Endothelial cell of umbilical vein (primary cell): ENCODE measurements around the gene CIB2. TPM values are rescaled to one million over a fixed set of nuclear protein-coding genes. Genes with fewer than 3 reads are reported as not detected.

Source experiments
- BruUV-seq: library from RNA; stranded (reverse); fragments of 400-500 nt; replicated peaks from 2 replicates; lab custom pipeline; 2021; lab: Mats Ljungman, UMichigan
- CTCF ChIA-PET: fragments of 300-600, 350-600 bp; sonication (Branson Sonifier 250); formaldehyde crosslinking; loops from one replicate; lab custom pipeline; 2021; ENCODE audit warnings: antibody characterized with exemption, inconsistent platforms; lab: Charles Lee
- POLR2A ChIA-PET: fragments of 300-600, 350-600 bp; sonication (Branson Sonifier 250); formaldehyde crosslinking; loops from one replicate; lab custom pipeline; 2021; ENCODE audit warnings: antibody characterized with exemption, inconsistent platforms; lab: Charles Lee
- DNase-seq: peaks from one replicate; pipeline ENCODE4 v3.0.0-alpha.2; 2011; ENCODE audit warnings: low read depth, low spot score
- FAIRE-seq: peaks from 2 replicates; lab custom pipeline; 2011; peaks lifted over from hg19 to GRCh38; lab: Jason Lieb, UNC
- H2AFZ ChIP-seq: 2 replicates; pipeline ENCODE4 v1.6.0; 2012; ENCODE audit warnings: low read depth, low read length, control low read depth, inconsistent platforms
- H3K27ac ChIP-seq: 2 replicates; pipeline ENCODE4 v1.5.1; 2011; ENCODE audit warnings: low read depth, mild to moderate bottlenecking, control low read depth, low read length, moderate library complexity; ENCODE audit not compliant: insufficient read depth
- H3K27me3 ChIP-seq, 2 experiments: 2 replicates each; pipeline versions ENCODE4 v1.6.0 to v1.6.1; 2011; ENCODE audit warnings: low read length in 2 of 2, mixed read lengths in 1 of 2; ENCODE audit not compliant: control insufficient read depth in 2 of 2, insufficient read depth in 2 of 2
- H3K36me3 ChIP-seq, 2 experiments: 2 replicates in 1 of 2; 3 replicates in 1 of 2; pipeline ENCODE4 v1.5.1; 2011; ENCODE audit warnings: low read length in 2 of 2, mild to moderate bottlenecking in 1 of 2, moderate library complexity in 1 of 2; ENCODE audit not compliant: control insufficient read depth in 2 of 2, insufficient read depth in 2 of 2; ENCODE audit errors: extremely low read depth in 1 of 2
- H3K4me1 ChIP-seq: 3 replicates; pipeline ENCODE4 v1.5.1; 2011; ENCODE audit warnings: mild to moderate bottlenecking, low read length; ENCODE audit not compliant: control insufficient read depth, insufficient read depth; ENCODE audit errors: extremely low read depth
- H3K4me2 ChIP-seq: 2 replicates; pipeline ENCODE4 v1.6.1; 2011; ENCODE audit warnings: low read length, control low read depth, mixed read lengths; ENCODE audit not compliant: insufficient read depth
- H3K4me3 ChIP-seq, 3 experiments: fragments of 200-600 bp in 1 of 3; sonication (generic), shearing (Covaris generic) in 1 of 3; replicated peaks in 1 of 3; 2 replicates each; pipeline ENCODE4 v1.5.1; 2011 to 2016; ENCODE audit warnings: control low read depth in 3 of 3, low read length in 3 of 3, mild to moderate bottlenecking in 2 of 3, inconsistent platforms in 1 of 3, low read depth in 1 of 3, moderate library complexity in 1 of 3; ENCODE audit not compliant: insufficient read depth in 1 of 3
- H3K79me2 ChIP-seq: 2 replicates; pipeline ENCODE4 v1.6.0; 2012; ENCODE audit warnings: low read length, inconsistent platforms; ENCODE audit not compliant: control insufficient read depth, insufficient read depth
- H3K9ac ChIP-seq: replicated peaks from 2 replicates; pipeline ENCODE3; 2011; ENCODE audit warnings: low read length, control low read depth; ENCODE audit not compliant: insufficient read depth; ENCODE audit errors: extremely low read depth
- H3K9me1 ChIP-seq: replicated peaks from 3 replicates; pipeline ENCODE4 v1.6.0; 2011; ENCODE audit warnings: mild to moderate bottlenecking, low read length; ENCODE audit not compliant: control insufficient read depth, insufficient read depth; ENCODE audit errors: extremely low read depth
- H3K9me3 ChIP-seq: replicated peaks from 2 replicates; pipeline ENCODE4 v1.5.1; 2012; ENCODE audit warnings: low read length, inconsistent platforms; ENCODE audit not compliant: control insufficient read depth, insufficient read depth
- H4K20me1 ChIP-seq: replicated peaks from 2 replicates; pipeline ENCODE3; 2011; ENCODE audit warnings: mild to moderate bottlenecking, low read length; ENCODE audit not compliant: control insufficient read depth, insufficient read depth; ENCODE audit errors: extremely low read depth
- CTCF ChIP-seq, 2 donors: IDR thresholded peaks; 1 replicate in 1 of 2; 2 replicates in 1 of 2; pipeline ENCODE4 v1.5.1; 2011; ENCODE audit warnings: low read length in 2 of 2, mild to moderate bottlenecking in 2 of 2, moderate library complexity in 2 of 2, control low read depth in 1 of 2, inconsistent platforms in 1 of 2, low read depth in 1 of 2; ENCODE audit not compliant: insufficient read depth in 1 of 2; ENCODE audit errors: extremely low read depth in 1 of 2
- EZH2 ChIP-seq: IDR thresholded peaks from 2 replicates; pipeline ENCODE4 v1.6.1; 2012; ENCODE audit warnings: borderline replicate concordance, low read depth, mild to moderate bottlenecking, moderate library complexity, low read length, inconsistent platforms; ENCODE audit not compliant: severe bottlenecking
- FOS ChIP-seq: IDR thresholded peaks from 2 replicates; pipeline ENCODE4 v1.6.1; 2011; ENCODE audit warnings: mild to moderate bottlenecking, low read length, moderate library complexity, borderline replicate concordance; ENCODE audit not compliant: insufficient read depth
- GATA2 ChIP-seq: IDR thresholded peaks from 2 replicates; pipeline ENCODE4 v1.7.0; 2011; ENCODE audit warnings: low read depth, mild to moderate bottlenecking, moderate library complexity, mixed read lengths, low read length; ENCODE audit not compliant: insufficient read length, insufficient read depth
- JUN ChIP-seq: IDR thresholded peaks from 2 replicates; pipeline ENCODE4 v1.6.1; 2011; ENCODE audit warnings: borderline replicate concordance, low read depth; ENCODE audit not compliant: insufficient read length, insufficient read depth
- MAX ChIP-seq: IDR thresholded peaks from 2 replicates; pipeline ENCODE4 v1.6.1; 2011; ENCODE audit not compliant: insufficient read depth, insufficient read length
- MYC ChIP-seq: IDR thresholded peaks from one replicate; pipeline ENCODE4 v1.6.1; 2011; ENCODE audit warnings: mild to moderate bottlenecking, low read depth, low read length
- POLR2A ChIP-seq: IDR thresholded peaks from 2 replicates; pipeline ENCODE4 v1.6.1; 2012; ENCODE audit warnings: low read depth, mild to moderate bottlenecking, control low read depth, low read length
- POLR2AphosphoS5 ChIP-seq: IDR thresholded peaks from 2 replicates; pipeline ENCODE4 v1.6.1; 2012; ENCODE audit warnings: low read depth, mild to moderate bottlenecking, control low read depth, low read length, moderate library complexity; ENCODE audit not compliant: insufficient read depth
- dilution Hi-C: fragments of 300-500 bp; cut with MboI; formaldehyde crosslinking; loops from one replicate; pipeline ENCODE4 v1.15.0; 2019; ENCODE audit warnings: low sequenced_read_pairs; ENCODE audit not compliant: extremely low pct_ligation_motif_present
- intact Hi-C: fragments of 100-400 bp; cut with micrococcal nuclease; formaldehyde crosslinking; loops from one replicate; pipeline ENCODE4 v1.10.0; 2022
- polyA plus RNA-seq, 4 experiments: library from polyadenylated mRNA; depleted of rRNA in 3 of 4; stranded (reverse) in 3 of 4; unstranded in 1 of 4; fragments of >200 nt; gene quantifications; 2 replicates each; pipeline versions ENCODE4 v1.2.1 to v1.2.3, GENCODE V29; 2011 to 2012; ENCODE audit warnings: missing spikeins in 1 of 4
- total RNA-seq: library from RNA; stranded (reverse); gene quantifications from 2 replicates; pipeline ENCODE4 v1.2.3, GENCODE V29; 2021

CIB2 gene
- total and polyA plus RNA-seq, 2 donors (not counting 3 experiments of a cell fraction or from before 2014, with no cell fraction given) = 4.0 to 7.7 TPM

GRCh38 chr15:78063217-78063616 lies 68.0 kb downstream of the CIB2 start:
- TF ChIP-seq JUN = no peak
- no peak for TF ChIP-seq POLR2A
- TF ChIP-seq FOS = no peak
- TF ChIP-seq POLR2AphosphoS5 = no peak
- no peak for TF ChIP-seq MYC
- no peak for TF ChIP-seq EZH2
- no peak for TF ChIP-seq GATA2
- TF ChIP-seq MAX = no peak
- TF ChIP-seq CTCF (IDR thresholded peaks at IDR 0.05; ENCODE audit: extremely low read depth in 1 of 2, insufficient read depth in 1 of 2, low read depth in 1 of 2, low read length in 2 of 2) = no peak
- dilution Hi-C loops = no loop called here
- Histone ChIP-seq H3K4me2 (no peak overlapping the region), H3K79me2 (peaks cover 80% of the 10 kb centered on the region), H2AFZ (no peak overlapping the region), H3K9me1 (no peaks in the 10 kb centered on the region), H3K9me3 (no peaks in the 10 kb centered on the region), H3K4me1 (peaks cover 53% of the 10 kb centered on the region), H3K27ac (no peak overlapping the region), H3K4me3 (no peak overlapping the region), H3K27me3 (no peaks in the 10 kb centered on the region), H3K9ac (no peak overlapping the region), H3K36me3 (no peaks in the 10 kb centered on the region), H4K20me1 (no peaks in the 10 kb centered on the region)
- no TSS peak for BruUV-seq
- FAIRE-seq = no peak
- intact Hi-C loops = no loop called here
- ChIA-PET CTCF (interaction anchor here (1.0 to 2.2 kb wide), 5 partner anchors 10 to 45 kb away, joined by 3 to 7 read pairs (median 5); no protein-coding TSS in a partner anchor), POLR2A (no interaction called here)
- DNase-seq = no peak
